Psoas muscle (tissue), 8 donors: ENCODE measurements around the gene PXK. TPM values are rescaled to one million over a fixed set of nuclear protein-coding genes. Genes with fewer than 3 reads are reported as not detected.

Source experiments
- ATAC-seq, 4 donors: fragments of 200-7000 bp; cut with Tn5 transposase; one replicate each; pipeline ENCODE4 v1.9.1; 2020; ENCODE audit warnings: moderate library complexity in 3 of 4, mild to moderate bottlenecking in 2 of 4
- DNase-seq, 2 donors: peaks; one replicate each; pipeline ENCODE4 v3.0.0-alpha.2; 2020
- H3K27ac ChIP-seq: fragments of 200-600 bp; one replicate; pipeline ENCODE4 v1.8.0; 2022
- H3K27me3 ChIP-seq, 3 donors: fragments of 200-600 bp in 1 of 3; one replicate each; pipeline versions ENCODE4 v1.6.1 to v1.8.0; 2013 to 2022; ENCODE audit warnings: low read length in 2 of 3, mild to moderate bottlenecking in 2 of 3, moderate library complexity in 1 of 3; ENCODE audit not compliant: insufficient read depth in 3 of 3
- H3K36me3 ChIP-seq, 2 donors: fragments of 200-600 bp in 1 of 2; one replicate each; pipeline versions ENCODE4 v1.6.1 to v1.8.0; 2013 to 2022; ENCODE audit warnings: low read depth in 1 of 2, mild to moderate bottlenecking in 1 of 2, moderate library complexity in 1 of 2; ENCODE audit not compliant: insufficient read depth in 1 of 2
- H3K4me1 ChIP-seq: fragments of 200-600 bp; one replicate; pipeline ENCODE4 v1.8.0; 2022
- H3K4me3 ChIP-seq: fragments of 200-600 bp; one replicate; pipeline ENCODE4 v1.8.0; 2022; ENCODE audit warnings: mild to moderate bottlenecking
- H3K9me3 ChIP-seq: fragments of 200-600 bp; one replicate; pipeline ENCODE4 v1.8.0; 2022
- WGBS, 3 donors: extraction: QIAGEN DNeasy Blood & Tissue Kit; methylation state at CpG; one replicate each; pipeline versions ENCODE4 v1.1.6 to v1.1.7; 2013; 5-methylcytosine and 5-hydroxymethylcytosine counted together
- intact Hi-C, 2 donors: fragments of 100-400 bp; cut with DNase I; formaldehyde crosslinking; loops; one replicate each; pipeline versions ENCODE4 v1.11.0 to v1.14.2; 2022
- polyA plus RNA-seq, 3 donors: library from polyadenylated mRNA; stranded (reverse); fragments of 200-250 nt; gene quantifications; one replicate each; pipeline ENCODE4 v1.2.3, GENCODE V29; 2013
- total RNA-seq, 4 donors: library from RNA; stranded (reverse); fragmentation: NEBNext Ultra II Directional in 2 of 4; extraction: Animal tissue kit (Norgen Biotek cat#: 25700) in 2 of 4; gene quantifications; one replicate each; pipeline versions ENCODE4 v1.2.1 to v1.2.4, GENCODE V29; 2021 to 2023
- TF ChIP-seq, protein P1 (sequence below): fragments of 200-600 bp; IDR thresholded peaks from one replicate; pipeline ENCODE4 v1.8.0; 2022; ENCODE audit warnings: antibody characterized with exemption
- donor health status: healthy with polysubstance abuse.
- donor health status: DM: no; HTN: no; CAD: no; lungs with moderate emphysema.
- donor health status: Bipolar disorder and iron deficiency.
- donor health status: healthy.
- donor health status: DM: yes; HTN: yes; CAD: no.
- donor health status: DM: no; HTN: no; CAD: no.
- donor health status: DM: no; HTN: no; CAD: no.
- donor health status: DM: yes; HTN: yes; CAD: no.

PXK gene
- total and polyA plus RNA-seq, 7 donors = 3.4 to 17.5 (median 15.5) TPM

DNA sequence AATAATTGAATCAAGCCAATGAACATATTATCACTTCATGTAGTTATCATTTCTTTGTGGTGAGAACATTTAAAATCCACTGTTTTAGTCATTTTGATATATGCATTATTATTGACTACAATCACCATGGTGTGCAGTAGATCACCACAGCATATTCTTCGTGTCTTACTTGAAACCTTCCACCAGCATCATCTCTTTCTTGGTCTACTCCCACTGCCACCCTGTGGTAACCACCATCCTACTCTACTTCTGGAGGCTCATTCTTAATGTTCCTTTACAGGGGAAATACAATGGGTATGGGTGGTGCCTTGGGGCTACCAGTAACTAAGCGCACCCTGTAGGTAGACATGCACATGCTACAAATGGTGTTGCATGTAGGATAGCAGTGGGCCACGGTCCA is 25.4 kb downstream of the PXK start:
- Histone ChIP-seq H3K27ac (no peak overlapping the region), H3K4me1 (peaks cover 17% of the 10 kb centered on the region), H3K4me3 (no peak overlapping the region), H3K9me3 (no peaks in the 10 kb centered on the region), H3K36me3 (no peaks in the 10 kb centered on the region), H3K27me3 (no peaks in the 10 kb centered on the region)
- TF ChIP-seq, protein P1, sequence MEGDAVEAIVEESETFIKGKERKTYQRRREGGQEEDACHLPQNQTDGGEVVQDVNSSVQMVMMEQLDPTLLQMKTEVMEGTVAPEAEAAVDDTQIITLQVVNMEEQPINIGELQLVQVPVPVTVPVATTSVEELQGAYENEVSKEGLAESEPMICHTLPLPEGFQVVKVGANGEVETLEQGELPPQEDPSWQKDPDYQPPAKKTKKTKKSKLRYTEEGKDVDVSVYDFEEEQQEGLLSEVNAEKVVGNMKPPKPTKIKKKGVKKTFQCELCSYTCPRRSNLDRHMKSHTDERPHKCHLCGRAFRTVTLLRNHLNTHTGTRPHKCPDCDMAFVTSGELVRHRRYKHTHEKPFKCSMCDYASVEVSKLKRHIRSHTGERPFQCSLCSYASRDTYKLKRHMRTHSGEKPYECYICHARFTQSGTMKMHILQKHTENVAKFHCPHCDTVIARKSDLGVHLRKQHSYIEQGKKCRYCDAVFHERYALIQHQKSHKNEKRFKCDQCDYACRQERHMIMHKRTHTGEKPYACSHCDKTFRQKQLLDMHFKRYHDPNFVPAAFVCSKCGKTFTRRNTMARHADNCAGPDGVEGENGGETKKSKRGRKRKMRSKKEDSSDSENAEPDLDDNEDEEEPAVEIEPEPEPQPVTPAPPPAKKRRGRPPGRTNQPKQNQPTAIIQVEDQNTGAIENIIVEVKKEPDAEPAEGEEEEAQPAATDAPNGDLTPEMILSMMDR = no peak
- intact Hi-C loops = no loop called here
- no peak for ATAC-seq
- 96 to 100% (median 97%) methylated on average over 3 of the region's 3 CpGs for WGBS, 3 donors
- DNase-seq = no peak

GRCh38 chr3:58358808-58359207 is 26.1 kb downstream of the PXK start:
- H3K36me3 ChIP-seq = no peaks in the 10 kb centered on the region
- ATAC-seq (no peak), DNase-seq (no peak)
- WGBS, 3 donors = 77 to 83% (median 78%) methylated on average over 4 of the region's 4 CpGs
- no peak overlapping the region for H3K27ac ChIP-seq
- no peak overlapping the region for H3K4me3 ChIP-seq
- no peaks in the 10 kb centered on the region for H3K9me3 ChIP-seq
- intact Hi-C loops = no loop called here
- H3K27me3 ChIP-seq = no peaks in the 10 kb centered on the region
- TF ChIP-seq, protein P1 = no peak
- H3K4me1 ChIP-seq = peaks cover 17% of the 10 kb centered on the region

DNA sequence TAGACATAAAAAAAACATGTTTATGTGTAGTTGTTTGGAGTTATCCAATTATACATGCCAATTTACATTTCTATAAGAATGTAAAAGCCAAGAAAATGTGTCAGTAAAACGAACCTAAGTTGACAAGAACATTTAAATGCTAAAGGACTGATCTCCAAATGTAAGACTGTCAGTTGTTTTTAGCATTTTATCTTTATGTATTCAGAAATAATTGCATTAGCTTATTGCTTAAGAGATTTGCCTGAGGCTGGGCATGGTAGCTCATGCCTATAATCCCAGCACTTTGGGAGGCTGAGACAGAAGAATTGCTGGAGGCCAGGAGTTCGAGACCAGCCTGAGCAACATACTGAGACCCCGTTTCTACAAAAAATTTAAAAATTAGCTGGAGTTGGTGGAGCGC is 26.9 kb downstream of the PXK start:
- ATAC-seq = no peak
- Histone ChIP-seq H3K36me3 (no peaks in the 10 kb centered on the region), H3K27ac (no peak overlapping the region), H3K4me3 (no peak overlapping the region), H3K9me3 (no peaks in the 10 kb centered on the region), H3K4me1 (peaks cover 17% of the 10 kb centered on the region), H3K27me3 (no peaks in the 10 kb centered on the region)
- TF ChIP-seq, protein P1 = no peak
- no peak for DNase-seq
- 90 to 94% (median 91%) methylated on average over 4 of the region's 4 CpGs for WGBS, 3 donors
- intact Hi-C loops = no loop called here

DNA sequence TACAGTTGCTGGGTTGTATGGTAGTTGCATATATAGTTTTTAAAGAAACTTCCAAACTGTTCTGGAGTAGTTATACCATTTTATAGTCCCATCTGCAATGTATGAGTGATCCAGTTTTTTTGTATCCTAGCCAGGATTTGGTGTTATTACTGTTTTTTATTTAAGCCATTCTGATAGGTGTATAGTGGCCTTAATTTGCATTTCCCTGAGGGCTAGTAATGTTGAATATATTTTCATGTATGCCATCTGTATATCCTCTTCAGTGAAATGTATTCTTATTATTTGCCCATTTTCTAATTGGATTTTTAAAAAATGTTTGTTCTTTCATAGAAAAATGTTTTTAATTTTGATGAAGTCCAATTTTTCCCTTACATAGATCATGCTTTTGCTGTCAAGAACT is 29.2 kb downstream of the PXK start:
- Histone ChIP-seq H3K4me3 (no peak overlapping the region), H3K36me3 (no peaks in the 10 kb centered on the region), H3K4me1 (peaks cover 8% of the 10 kb centered on the region), H3K9me3 (no peaks in the 10 kb centered on the region), H3K27me3 (no peaks in the 10 kb centered on the region), H3K27ac (no peak overlapping the region)
- no peak for DNase-seq
- intact Hi-C loops = no loop called here
- ATAC-seq = no peak
- TF ChIP-seq, protein P1 = no peak

DNA sequence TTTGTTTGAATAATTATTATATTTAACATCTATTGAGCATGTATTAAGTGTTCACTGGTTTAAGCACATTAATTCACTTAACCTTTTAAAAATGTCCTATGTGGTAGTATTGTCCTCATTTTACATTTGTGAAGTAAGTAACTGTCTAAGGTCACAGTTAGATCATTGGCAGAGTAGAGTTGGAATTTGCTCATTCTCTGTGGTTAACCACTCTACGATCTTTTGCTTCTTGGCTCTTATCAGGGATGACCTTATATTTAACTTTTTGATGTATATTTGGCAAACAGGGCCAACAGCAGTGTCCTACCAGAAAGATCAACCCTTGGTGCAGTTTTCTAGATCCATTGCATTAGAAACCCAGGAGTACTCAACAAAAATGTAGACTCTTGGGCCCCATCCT is 34.0 kb downstream of the PXK start:
- H3K4me1 ChIP-seq = no peaks in the 10 kb centered on the region
- no peak overlapping the region for H3K4me3 ChIP-seq
- intact Hi-C loops = no loop called here
- no peak overlapping the region for H3K27ac ChIP-seq
- 85 to 89% (median 88%) methylated on average over 1 of the region's 1 CpG for WGBS, 3 donors
- peaks cover 0 to 19% of the 10 kb centered on the region in 2 donors for H3K36me3 ChIP-seq
- no peak for DNase-seq
- H3K9me3 ChIP-seq = no peaks in the 10 kb centered on the region
- H3K27me3 ChIP-seq = no peaks in the 10 kb centered on the region
- TF ChIP-seq, protein P1 = no peak
- no peak for ATAC-seq
